Fibroblast of lung (primary cell): ENCODE results near the gene TBX15.

Source experiments
- EZH2 ChIP-seq: IDR thresholded peaks from 2 replicates; pipeline ENCODE4 v1.5.1; 2012; ENCODE audit warnings: low read length, control low read depth, mild to moderate bottlenecking; ENCODE audit errors: missing control alignments
- TF ChIP-seq, protein P1 (sequence below), 2 donors: IDR thresholded peaks in 1 of 2; conservative IDR thresholded peaks in 1 of 2; 1 replicate in 1 of 2; 2 replicates in 1 of 2; pipeline ENCODE4 v1.5.1; 2011 to 2012; ENCODE audit warnings: low read length in 2 of 2, control low read depth in 1 of 2, inconsistent platforms in 1 of 2, low read depth in 1 of 2, mild to moderate bottlenecking in 1 of 2

- TF ChIP-seq EZH2: no peak
- TF ChIP-seq, protein P1, sequence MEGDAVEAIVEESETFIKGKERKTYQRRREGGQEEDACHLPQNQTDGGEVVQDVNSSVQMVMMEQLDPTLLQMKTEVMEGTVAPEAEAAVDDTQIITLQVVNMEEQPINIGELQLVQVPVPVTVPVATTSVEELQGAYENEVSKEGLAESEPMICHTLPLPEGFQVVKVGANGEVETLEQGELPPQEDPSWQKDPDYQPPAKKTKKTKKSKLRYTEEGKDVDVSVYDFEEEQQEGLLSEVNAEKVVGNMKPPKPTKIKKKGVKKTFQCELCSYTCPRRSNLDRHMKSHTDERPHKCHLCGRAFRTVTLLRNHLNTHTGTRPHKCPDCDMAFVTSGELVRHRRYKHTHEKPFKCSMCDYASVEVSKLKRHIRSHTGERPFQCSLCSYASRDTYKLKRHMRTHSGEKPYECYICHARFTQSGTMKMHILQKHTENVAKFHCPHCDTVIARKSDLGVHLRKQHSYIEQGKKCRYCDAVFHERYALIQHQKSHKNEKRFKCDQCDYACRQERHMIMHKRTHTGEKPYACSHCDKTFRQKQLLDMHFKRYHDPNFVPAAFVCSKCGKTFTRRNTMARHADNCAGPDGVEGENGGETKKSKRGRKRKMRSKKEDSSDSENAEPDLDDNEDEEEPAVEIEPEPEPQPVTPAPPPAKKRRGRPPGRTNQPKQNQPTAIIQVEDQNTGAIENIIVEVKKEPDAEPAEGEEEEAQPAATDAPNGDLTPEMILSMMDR (conservative IDR thresholded peaks at IDR 0.05 in 1 of 2, IDR thresholded peaks at IDR 0.05 in 1 of 2; ENCODE audit: low read depth in 1 of 2, low read length in 2 of 2): no peak
Measured at GRCh38 chr1:118948351-118948750, 39.8 kb downstream of the TBX15 start.
